PC-3 (cell line): ENCODE measurements around the gene PLEKHM3. TPM values are rescaled to one million over a fixed set of nuclear protein-coding genes. Genes with fewer than 3 reads are reported as not detected.

Experiments used
- ATAC-seq: fragments of 200-7000 bp; cut with Tn5 transposase; 2 replicates; pipeline ENCODE4 v1.9.1; 2020; ENCODE audit warnings: mild to moderate bottlenecking, moderate library complexity
- BruUV-seq: library from RNA; stranded (reverse); fragments of 400-500 nt; replicated peaks from 2 replicates; lab custom pipeline; 2021; lab: Mats Ljungman, UMichigan
- CTCF ChIA-PET: fragments of 300-600 bp; sonication (Branson Sonifier 250); formaldehyde crosslinking; loops from one replicate; lab custom pipeline; 2022; ENCODE audit warnings: antibody characterized with exemption; lab: Charles Lee
- POLR2A ChIA-PET: fragments of 300-600 bp; sonication (Branson Sonifier 250); formaldehyde crosslinking; loops from one replicate; lab custom pipeline; 2022; ENCODE audit warnings: antibody characterized with exemption; ENCODE audit not compliant: unreplicated experiment; lab: Charles Lee
- DNase-seq: peaks from one replicate; pipeline ENCODE4 v3.0.0-alpha.2; 2015
- H2AFZ ChIP-seq: fragments of 300-600 bp; sonication (generic); 2 replicates; pipeline ENCODE4 v1.6.0; 2016; ENCODE audit warnings: antibody characterized with exemption, low read length
- H3F3A ChIP-seq: fragments of 300-600 bp; sonication (generic); one replicate; pipeline ENCODE4 v1.6.0; 2017; ENCODE audit warnings: antibody characterized with exemption, low read length, control low read depth, mild to moderate bottlenecking; ENCODE audit not compliant: unreplicated experiment
- H3K27ac ChIP-seq: fragments of 300-600 bp; sonication (generic); 2 replicates; pipeline ENCODE4 v1.5.1; 2016; ENCODE audit warnings: mild to moderate bottlenecking, low read length
- H3K27me3 ChIP-seq: fragments of 300-600 bp; sonication (generic); 2 replicates; pipeline ENCODE4 v1.6.1; 2016; ENCODE audit warnings: low read length, mixed read lengths
- H3K36me3 ChIP-seq: fragments of 300-600 bp; sonication (generic); 2 replicates; pipeline ENCODE4 v1.6.1; 2016; ENCODE audit warnings: low read depth, mixed run types, low read length, mixed read lengths
- H3K4me1 ChIP-seq: fragments of 300-600 bp; sonication (generic); 2 replicates; pipeline ENCODE4 v1.5.1; 2016; ENCODE audit warnings: low read length; ENCODE audit not compliant: insufficient read depth
- H3K4me2 ChIP-seq: fragments of 300-600 bp; sonication (generic); 2 replicates; pipeline ENCODE4 v1.6.0; 2016; ENCODE audit warnings: low read length
- H3K4me3 ChIP-seq: fragments of 300-600 bp; sonication (generic); 2 replicates; pipeline ENCODE4 v1.5.1; 2016; ENCODE audit warnings: mild to moderate bottlenecking, low read length, mixed read lengths
- H3K79me2 ChIP-seq: fragments of 300-600 bp; sonication (generic); 2 replicates; pipeline ENCODE4 v1.6.1; 2017; ENCODE audit warnings: low read length, mixed read lengths
- H3K9ac ChIP-seq: fragments of 300-600 bp; sonication (generic); 2 replicates; pipeline ENCODE4 v1.6.0; 2016; ENCODE audit warnings: mild to moderate bottlenecking, low read length
- H3K9me2 ChIP-seq: fragments of 300-600 bp; sonication (generic); replicated peaks from 2 replicates; pipeline ENCODE4 v1.6.1; 2016; ENCODE audit warnings: mixed run types, low read length, mixed read lengths
- H3K9me3 ChIP-seq: fragments of 300-600 bp; sonication (generic); 2 replicates; pipeline ENCODE4 v1.6.1; 2016; ENCODE audit warnings: low read length, mixed read lengths
- H4K20me1 ChIP-seq: fragments of 300-600 bp; sonication (generic); 2 replicates; pipeline ENCODE4 v1.6.1; 2016; ENCODE audit warnings: low read length, mixed read lengths
- EZH2 ChIP-seq: fragments of 300-600 bp; sonication (generic); IDR thresholded peaks from one replicate; pipeline ENCODE4 v1.6.1; 2017; ENCODE audit warnings: antibody characterized with exemption, mild to moderate bottlenecking, low read length; ENCODE audit not compliant: unreplicated experiment
- EZH2phosphoT487 ChIP-seq: fragments of 300-600 bp; sonication (generic); IDR thresholded peaks from 2 replicates; pipeline ENCODE4 v1.6.1; 2018; ENCODE audit warnings: mild to moderate bottlenecking, antibody characterized with exemption, low read length, borderline replicate concordance
- intact Hi-C: fragments of 100-400 bp; cut with micrococcal nuclease; formaldehyde crosslinking; loops from 2 replicates; pipeline ENCODE4 v1.9.0; 2023
- total RNA-seq: library from RNA; depleted of rRNA; stranded (reverse); fragments of >200 nt; gene quantifications from 2 replicates; pipeline ENCODE4 v1.2.3, GENCODE V29; 2014
- TF ChIP-seq, protein P1 (sequence below): fragments of 300-600 bp; sonication (generic); conservative IDR thresholded peaks from 2 replicates; pipeline ENCODE4 v1.5.1; 2017; ENCODE audit warnings: antibody characterized with exemption, low read depth, mild to moderate bottlenecking, low read length

Gene PLEKHM3
- total RNA-seq, 1 experiment from 2014 or later: 5.9 TPM

DNA sequence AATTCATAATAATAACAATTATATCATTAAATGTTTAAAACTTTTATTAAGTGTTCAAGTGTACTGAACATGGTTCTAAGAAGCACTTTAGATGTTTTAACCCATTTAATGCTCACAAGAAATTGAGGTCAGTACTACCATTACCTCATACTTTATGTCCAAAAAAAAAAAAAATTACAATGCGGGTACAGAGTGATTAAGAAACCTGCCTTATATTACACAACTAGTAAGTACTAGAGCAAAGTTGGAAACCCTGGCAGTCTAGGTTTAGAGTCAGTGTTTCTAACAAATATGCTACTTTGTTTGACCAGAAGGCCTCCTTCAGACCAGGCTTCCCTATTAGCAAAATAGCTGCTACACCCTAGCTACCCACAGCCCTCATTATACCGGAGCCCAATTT, 28.5 kb downstream of the PLEKHM3 start:
- Histone ChIP-seq H3F3A (no peaks in the 10 kb centered on the region), H3K4me1 (peaks cover 13% of the 10 kb centered on the region), H3K9me2 (no peaks in the 10 kb centered on the region), H3K27ac (no peak overlapping the region), H3K79me2 (no peaks in the 10 kb centered on the region), H3K27me3 (no peaks in the 10 kb centered on the region), H3K4me3 (no peak overlapping the region), H3K9me3 (no peaks in the 10 kb centered on the region), H3K4me2 (no peak overlapping the region), H3K36me3 (no peaks in the 10 kb centered on the region), H2AFZ (no peak overlapping the region), H4K20me1 (0 out of 2 replicates have a peak, but pooled peaks cover 3% of the 10 kb centered on the region), H3K9ac (no peak overlapping the region)
- DNase-seq: no peak
- intact Hi-C loops: no loop called here
- TF ChIP-seq, protein P1, sequence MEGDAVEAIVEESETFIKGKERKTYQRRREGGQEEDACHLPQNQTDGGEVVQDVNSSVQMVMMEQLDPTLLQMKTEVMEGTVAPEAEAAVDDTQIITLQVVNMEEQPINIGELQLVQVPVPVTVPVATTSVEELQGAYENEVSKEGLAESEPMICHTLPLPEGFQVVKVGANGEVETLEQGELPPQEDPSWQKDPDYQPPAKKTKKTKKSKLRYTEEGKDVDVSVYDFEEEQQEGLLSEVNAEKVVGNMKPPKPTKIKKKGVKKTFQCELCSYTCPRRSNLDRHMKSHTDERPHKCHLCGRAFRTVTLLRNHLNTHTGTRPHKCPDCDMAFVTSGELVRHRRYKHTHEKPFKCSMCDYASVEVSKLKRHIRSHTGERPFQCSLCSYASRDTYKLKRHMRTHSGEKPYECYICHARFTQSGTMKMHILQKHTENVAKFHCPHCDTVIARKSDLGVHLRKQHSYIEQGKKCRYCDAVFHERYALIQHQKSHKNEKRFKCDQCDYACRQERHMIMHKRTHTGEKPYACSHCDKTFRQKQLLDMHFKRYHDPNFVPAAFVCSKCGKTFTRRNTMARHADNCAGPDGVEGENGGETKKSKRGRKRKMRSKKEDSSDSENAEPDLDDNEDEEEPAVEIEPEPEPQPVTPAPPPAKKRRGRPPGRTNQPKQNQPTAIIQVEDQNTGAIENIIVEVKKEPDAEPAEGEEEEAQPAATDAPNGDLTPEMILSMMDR: no peak
- CTCF ChIA-PET: no interaction called here
- BruUV-seq: no TSS peak
- POLR2A ChIA-PET: no interaction called here
- ATAC-seq: no peak

- H3K27ac ChIP-seq: no peak overlapping the region
- H3K9me3 ChIP-seq: no peaks in the 10 kb centered on the region
- H3K79me2 ChIP-seq: no peaks in the 10 kb centered on the region
- ATAC-seq (no peak), DNase-seq (no peak)
- H3K27me3 ChIP-seq: no peaks in the 10 kb centered on the region
- no peak overlapping the region for H3K4me2 ChIP-seq
- no peak overlapping the region for H3K4me3 ChIP-seq
- H3K9ac ChIP-seq: no peak overlapping the region
- intact Hi-C loops: no loop called here
- CTCF ChIA-PET: no interaction called here
- H3K9me2 ChIP-seq: no peaks in the 10 kb centered on the region
- 0 out of 2 replicates have a peak, but pooled peaks cover 3% of the 10 kb centered on the region for H4K20me1 ChIP-seq
- no TSS peak for BruUV-seq
- POLR2A ChIA-PET: no interaction called here
- TF ChIP-seq, protein P1: no peak
- TF ChIP-seq EZH2phosphoT487: no peak
- no peak for TF ChIP-seq EZH2
- H3K36me3 ChIP-seq: no peaks in the 10 kb centered on the region
- no peak overlapping the region for H2AFZ ChIP-seq
- peaks cover 13% of the 10 kb centered on the region for H3K4me1 ChIP-seq
- no peaks in the 10 kb centered on the region for H3F3A ChIP-seq
Measured at GRCh38 chr2:207995887-207996286, 29.4 kb downstream of the PLEKHM3 start.

GRCh38 chr2:207993151-207993763, 32.1 kb downstream of the PLEKHM3 start:
- H3F3A ChIP-seq: no peaks in the 10 kb centered on the region
- H3K4me1 ChIP-seq: peaks cover 13% of the 10 kb centered on the region
- no TSS peak for BruUV-seq
- no peak overlapping the region for H3K4me3 ChIP-seq
- ChIA-PET POLR2A (no interaction called here), CTCF (no interaction called here)
- no peaks in the 10 kb centered on the region for H3K27me3 ChIP-seq
- TF ChIP-seq, protein P1: no peak
- no peak for TF ChIP-seq EZH2phosphoT487
- TF ChIP-seq EZH2: no peak
- peak overlapping the region; percentile 18 for H3K27ac ChIP-seq
- no peaks in the 10 kb centered on the region for H3K9me3 ChIP-seq
- 0 out of 2 replicates have a peak, but pooled peaks cover 3% of the 10 kb centered on the region for H4K20me1 ChIP-seq
- H3K79me2 ChIP-seq: no peaks in the 10 kb centered on the region
- peak; percentile 61 for ATAC-seq
- H3K36me3 ChIP-seq: no peaks in the 10 kb centered on the region
- H2AFZ ChIP-seq: no peak overlapping the region
- H3K9me2 ChIP-seq: no peaks in the 10 kb centered on the region
- intact Hi-C loops: no loop called here
- H3K9ac ChIP-seq: no peak overlapping the region
- no peak overlapping the region for H3K4me2 ChIP-seq
- DNase-seq: peak; percentile 59
